Measurements from ENCODE around the gene PCDH12.
A peak's percentile ranks its signal among the peaks of the same experiment; 100 is the strongest.

The PCDH12 gene

DNA sequence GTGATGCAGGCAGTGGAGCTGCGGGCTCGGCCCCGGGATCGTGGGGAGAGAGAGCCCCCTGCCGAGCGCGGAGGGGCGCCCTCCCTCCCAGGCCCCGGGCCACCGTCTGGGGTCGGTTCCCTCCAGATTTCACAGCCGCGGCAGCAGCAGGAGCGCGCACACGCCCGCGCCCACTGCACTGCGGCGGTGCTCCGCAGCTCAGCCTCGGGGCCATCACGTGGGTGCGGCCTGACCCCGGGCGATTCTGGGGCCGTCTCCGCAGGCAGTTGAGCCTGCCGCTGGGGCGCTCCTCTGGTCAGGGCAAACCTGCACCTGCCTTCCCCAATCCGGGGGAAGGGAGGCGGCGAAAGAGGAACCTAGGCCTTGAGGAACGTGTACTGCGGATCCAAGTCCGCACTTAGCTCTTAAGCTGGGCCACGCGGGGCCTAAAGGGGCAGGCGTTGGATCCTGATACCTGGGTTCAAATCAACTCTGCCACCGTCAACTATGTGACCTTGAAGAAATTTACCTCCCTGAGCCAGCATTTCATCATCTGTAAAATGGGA is 43.7 kb downstream of the PCDH12 start:
- H3K4me3 ChIP-seq (ENCODE audit: low read depth, low read length) = peak overlapping the region; percentile 54
- peak; percentile 22 for DNase-seq (ENCODE audit: low read depth)
- TF ChIP-seq, protein P1, sequence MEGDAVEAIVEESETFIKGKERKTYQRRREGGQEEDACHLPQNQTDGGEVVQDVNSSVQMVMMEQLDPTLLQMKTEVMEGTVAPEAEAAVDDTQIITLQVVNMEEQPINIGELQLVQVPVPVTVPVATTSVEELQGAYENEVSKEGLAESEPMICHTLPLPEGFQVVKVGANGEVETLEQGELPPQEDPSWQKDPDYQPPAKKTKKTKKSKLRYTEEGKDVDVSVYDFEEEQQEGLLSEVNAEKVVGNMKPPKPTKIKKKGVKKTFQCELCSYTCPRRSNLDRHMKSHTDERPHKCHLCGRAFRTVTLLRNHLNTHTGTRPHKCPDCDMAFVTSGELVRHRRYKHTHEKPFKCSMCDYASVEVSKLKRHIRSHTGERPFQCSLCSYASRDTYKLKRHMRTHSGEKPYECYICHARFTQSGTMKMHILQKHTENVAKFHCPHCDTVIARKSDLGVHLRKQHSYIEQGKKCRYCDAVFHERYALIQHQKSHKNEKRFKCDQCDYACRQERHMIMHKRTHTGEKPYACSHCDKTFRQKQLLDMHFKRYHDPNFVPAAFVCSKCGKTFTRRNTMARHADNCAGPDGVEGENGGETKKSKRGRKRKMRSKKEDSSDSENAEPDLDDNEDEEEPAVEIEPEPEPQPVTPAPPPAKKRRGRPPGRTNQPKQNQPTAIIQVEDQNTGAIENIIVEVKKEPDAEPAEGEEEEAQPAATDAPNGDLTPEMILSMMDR (conservative IDR thresholded peaks at IDR 0.05; ENCODE audit: low read depth, low read length) = peak; percentile 31

DNA sequence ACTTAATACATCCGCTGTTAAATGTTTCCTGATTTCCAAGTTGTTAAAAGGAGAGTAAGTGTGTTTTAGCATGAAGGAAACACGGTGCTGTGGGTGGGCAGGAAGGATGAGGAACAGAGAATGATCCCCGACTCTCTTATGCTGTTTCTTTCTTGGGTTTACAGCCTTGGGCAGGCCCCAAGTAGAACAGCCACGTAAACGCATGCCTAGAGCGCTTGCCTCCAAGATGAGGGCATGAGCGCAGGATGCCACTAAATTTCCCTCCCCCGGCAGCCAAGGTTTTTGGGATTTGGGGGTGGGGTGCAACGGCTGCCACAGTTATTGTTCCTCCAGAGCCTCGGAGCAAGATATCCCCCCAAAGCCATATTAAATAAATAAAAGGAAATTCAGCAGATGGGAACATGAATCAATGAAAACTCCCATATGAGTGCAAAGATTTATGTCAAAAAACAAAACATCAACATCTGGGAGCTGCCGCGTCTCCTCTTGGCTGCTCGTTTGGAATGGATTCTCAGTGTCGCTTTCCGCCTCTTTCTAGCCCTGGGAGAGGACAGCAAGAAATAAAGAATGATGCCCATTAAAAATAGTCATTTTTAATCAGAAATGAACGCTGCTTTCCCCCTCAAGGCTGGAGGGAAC is 44.3 kb downstream of the PCDH12 start:
- H3K4me3 ChIP-seq (ENCODE audit: low read depth, low read length) = peak overlapping the region; percentile 54
- TF ChIP-seq, protein P1 (conservative IDR thresholded peaks at IDR 0.05; ENCODE audit: low read depth, low read length) = no peak
- no peak for DNase-seq (ENCODE audit: low read depth)

DNA sequence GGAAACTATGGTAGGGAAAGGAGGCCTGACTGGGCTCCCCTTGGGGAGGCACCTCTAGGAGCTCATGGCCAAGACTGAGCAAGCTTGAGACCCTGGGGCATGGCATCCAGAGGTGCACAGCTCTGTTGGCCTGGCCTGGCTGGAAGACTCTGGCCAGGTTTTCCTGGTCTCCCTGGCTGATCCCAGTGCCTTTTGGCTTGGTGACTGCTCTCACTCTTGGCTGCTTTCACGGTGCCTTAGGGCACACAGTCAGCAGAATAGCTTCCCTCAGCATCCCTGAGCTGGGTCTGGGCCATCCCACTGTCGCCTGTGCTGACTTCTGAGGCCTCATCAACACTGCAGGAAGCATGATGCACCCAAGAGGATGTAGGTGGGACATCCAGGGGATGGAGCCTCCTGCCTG is 47.7 kb downstream of the PCDH12 start:
- no peak for DNase-seq (ENCODE audit: low read depth)
- no peak overlapping the region for H3K4me3 ChIP-seq (ENCODE audit: low read depth, low read length)
- TF ChIP-seq, protein P1 (conservative IDR thresholded peaks at IDR 0.05; ENCODE audit: low read depth, low read length) = no peak

DNA sequence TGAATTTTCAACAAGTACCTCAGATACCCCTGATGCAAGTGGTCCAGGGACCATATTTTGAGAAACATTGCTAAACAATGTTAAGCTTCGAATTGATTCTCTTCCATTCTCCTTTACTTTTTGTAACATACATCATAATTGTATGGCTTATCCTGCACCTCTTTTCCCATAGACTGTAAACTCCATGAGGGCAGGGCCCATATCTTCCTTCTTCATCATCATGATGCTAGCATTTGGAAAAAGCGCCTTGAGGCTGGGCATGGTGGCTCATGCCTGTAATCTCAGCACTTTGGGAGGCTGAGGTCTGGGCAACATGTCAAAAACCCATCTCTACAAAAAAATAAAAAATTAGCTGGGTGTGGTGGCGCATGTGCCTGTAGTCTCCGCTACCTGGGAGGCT is 48.8 kb downstream of the PCDH12 start:
- H3K4me3 ChIP-seq (ENCODE audit: low read depth, low read length) = no peak overlapping the region
- DNase-seq (ENCODE audit: low read depth) = no peak
- TF ChIP-seq, protein P1 (conservative IDR thresholded peaks at IDR 0.05; ENCODE audit: low read depth, low read length) = no peak

DNA sequence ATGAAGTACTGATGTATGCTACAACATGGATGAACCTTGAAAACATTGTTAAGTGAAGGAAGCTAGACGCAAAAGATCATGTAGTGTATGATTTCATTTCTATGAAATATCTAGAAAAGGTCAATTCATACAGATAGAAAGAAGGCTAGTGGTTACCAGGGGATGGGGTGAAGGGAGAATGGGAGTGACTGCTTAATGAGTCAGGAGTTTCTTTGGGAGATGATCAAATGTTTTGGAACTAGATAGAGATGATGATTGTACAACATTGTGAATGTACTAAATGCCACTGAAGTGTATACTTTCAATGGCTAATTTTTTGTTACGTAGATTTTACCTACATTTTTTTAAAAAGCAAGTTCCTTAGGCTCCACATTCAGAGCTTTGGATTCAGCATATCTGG is 49.2 kb downstream of the PCDH12 start:
- DNase-seq (ENCODE audit: low read depth) = no peak
- no peak overlapping the region for H3K4me3 ChIP-seq (ENCODE audit: low read depth, low read length)
- TF ChIP-seq, protein P1 (conservative IDR thresholded peaks at IDR 0.05; ENCODE audit: low read depth, low read length) = no peak

DNA sequence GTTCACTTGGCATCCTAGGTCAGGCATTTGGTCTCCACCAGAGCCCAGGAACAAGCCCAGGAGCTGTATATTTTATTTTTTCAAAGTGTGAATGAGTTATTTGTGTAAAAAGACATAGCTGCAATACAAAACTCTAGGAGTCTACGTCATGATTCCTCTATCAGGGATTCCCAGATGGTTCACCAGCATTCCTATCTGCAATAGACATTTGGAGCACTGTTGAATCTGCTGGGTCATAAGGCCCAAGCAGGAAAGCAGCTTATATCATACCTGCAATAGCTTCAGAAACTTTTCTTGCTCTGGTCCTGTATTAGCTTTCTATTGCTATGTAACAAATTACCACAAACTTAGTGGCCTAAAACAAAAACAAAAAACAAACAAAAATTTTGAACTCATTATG is 51.0 kb downstream of the PCDH12 start:
- no peak for DNase-seq (ENCODE audit: low read depth)
- no peak overlapping the region for H3K4me3 ChIP-seq (ENCODE audit: low read depth, low read length)
- TF ChIP-seq, protein P1 (conservative IDR thresholded peaks at IDR 0.05; ENCODE audit: low read depth, low read length) = no peak

DNA sequence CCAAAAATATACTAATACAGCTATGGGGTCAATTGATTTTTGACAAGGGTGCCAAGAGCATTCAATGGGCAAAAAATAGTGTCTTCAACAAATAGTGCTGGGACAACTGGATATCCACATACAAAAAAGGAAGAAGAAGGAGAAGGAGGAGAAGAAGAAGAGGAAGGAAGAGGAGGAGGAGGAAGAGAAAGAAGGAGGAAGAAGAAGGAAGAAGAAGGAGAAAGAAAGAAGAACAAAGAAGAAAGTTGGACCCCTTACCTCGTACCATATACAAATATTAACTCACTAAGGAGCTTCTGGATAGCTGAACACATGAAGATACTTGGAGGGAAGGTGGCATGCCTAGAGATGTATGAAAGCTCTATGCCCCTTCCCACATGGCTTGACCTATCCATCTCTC is 51.5 kb downstream of the PCDH12 start:
- H3K4me3 ChIP-seq (ENCODE audit: low read depth, low read length) = no peak overlapping the region
- TF ChIP-seq, protein P1 (conservative IDR thresholded peaks at IDR 0.05; ENCODE audit: low read depth, low read length) = no peak
- no peak for DNase-seq (ENCODE audit: low read depth)

Data from choroid plexus epithelial cell (primary cell).